Breast epithelium (tissue), 3 donors: ENCODE measurements around the gene SH3TC1.

ENCODE experiments used
- POLR2A ChIP-seq: fragments of 450-650 bp; IDR thresholded peaks from one replicate; pipeline ENCODE4 v1.6.1; 2016; ENCODE audit warnings: antibody characterized with exemption, mild to moderate bottlenecking, moderate library complexity
- TF ChIP-seq, protein P1 (sequence below), 3 donors: fragments of 450-650 bp; IDR thresholded peaks; one replicate each; pipeline ENCODE4 v1.5.1; 2016 to 2017; ENCODE audit warnings: antibody characterized with exemption in 3 of 3, mild to moderate bottlenecking in 3 of 3, moderate library complexity in 3 of 3

DNA sequence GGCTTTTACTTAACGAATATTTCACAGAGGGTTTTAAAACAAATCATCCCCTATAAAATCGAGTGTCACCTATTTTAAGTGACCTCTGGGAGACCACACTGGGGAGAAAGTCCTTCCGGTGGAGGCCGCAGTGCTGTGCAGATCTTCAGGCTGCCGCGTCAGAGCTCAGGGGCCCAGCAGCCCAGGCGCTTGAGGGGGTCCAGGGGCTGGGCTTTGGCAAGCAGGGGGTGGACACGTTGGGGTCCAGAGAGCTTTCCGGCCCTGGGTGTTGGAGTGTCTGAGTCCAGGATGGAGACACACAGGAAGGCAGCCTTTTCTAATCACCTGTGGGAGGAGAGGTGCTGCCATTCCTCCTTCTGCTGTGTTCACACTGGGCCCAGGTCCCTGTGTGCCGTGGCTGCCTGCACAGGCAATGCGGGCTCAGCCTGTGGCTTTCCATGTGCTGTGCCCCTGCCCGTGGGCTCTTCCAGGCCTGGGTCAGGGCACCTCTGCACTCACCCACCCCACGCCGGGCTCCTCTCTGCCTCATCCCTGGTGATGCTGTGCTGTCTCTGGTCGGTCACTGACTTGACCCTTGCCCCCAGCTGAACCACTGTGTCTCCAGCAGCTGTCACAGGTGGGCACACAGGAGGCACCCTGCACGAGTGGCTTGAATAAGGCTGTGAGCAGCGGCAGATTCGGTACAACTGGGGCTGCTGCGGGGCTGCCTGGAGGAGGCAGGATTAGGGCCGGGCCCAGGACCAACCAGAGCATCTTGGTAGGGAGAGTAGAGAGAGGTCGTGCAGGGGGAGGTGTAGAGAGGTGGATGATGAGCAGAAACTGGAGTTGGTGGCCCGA is 80.4 kb downstream of the SH3TC1 start:
- TF ChIP-seq, protein P1, sequence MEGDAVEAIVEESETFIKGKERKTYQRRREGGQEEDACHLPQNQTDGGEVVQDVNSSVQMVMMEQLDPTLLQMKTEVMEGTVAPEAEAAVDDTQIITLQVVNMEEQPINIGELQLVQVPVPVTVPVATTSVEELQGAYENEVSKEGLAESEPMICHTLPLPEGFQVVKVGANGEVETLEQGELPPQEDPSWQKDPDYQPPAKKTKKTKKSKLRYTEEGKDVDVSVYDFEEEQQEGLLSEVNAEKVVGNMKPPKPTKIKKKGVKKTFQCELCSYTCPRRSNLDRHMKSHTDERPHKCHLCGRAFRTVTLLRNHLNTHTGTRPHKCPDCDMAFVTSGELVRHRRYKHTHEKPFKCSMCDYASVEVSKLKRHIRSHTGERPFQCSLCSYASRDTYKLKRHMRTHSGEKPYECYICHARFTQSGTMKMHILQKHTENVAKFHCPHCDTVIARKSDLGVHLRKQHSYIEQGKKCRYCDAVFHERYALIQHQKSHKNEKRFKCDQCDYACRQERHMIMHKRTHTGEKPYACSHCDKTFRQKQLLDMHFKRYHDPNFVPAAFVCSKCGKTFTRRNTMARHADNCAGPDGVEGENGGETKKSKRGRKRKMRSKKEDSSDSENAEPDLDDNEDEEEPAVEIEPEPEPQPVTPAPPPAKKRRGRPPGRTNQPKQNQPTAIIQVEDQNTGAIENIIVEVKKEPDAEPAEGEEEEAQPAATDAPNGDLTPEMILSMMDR (IDR thresholded peaks at IDR 0.05) = no peak
- no peak for TF ChIP-seq POLR2A
